ENCODE data around the gene CTNNA3. TPM values are rescaled to one million over a fixed set of nuclear protein-coding genes. Genes with fewer than 3 reads are reported as not detected.

The CTNNA3 gene
- total RNA-seq, 1 experiment from 2014 or later = 0.02 TPM

DNA sequence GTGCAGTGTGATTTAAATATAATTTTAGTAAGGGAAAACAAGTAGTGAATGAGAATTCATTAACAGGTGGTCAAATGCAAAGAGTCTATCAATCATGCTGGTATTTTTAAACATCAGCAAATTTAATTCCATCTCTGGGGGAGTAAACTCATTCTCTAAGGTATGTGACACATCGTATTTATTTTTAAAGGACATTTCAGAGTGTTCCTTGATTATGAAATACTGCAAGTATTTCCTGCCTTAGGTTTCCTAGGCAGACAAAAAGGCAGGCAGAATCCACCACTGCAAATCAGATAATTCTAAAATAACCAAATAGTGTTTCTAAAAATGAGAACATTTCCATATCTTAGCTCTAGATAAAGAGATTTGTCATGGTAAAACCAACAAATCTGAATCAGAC lies 576.3 kb downstream of the CTNNA3 start:
- peaks cover 48% of the 10 kb centered on the region for H3K27me3 Mint-ChIP-seq (ENCODE audit: insufficient read depth, unreplicated experiment)
- no peaks in the 10 kb centered on the region for H3K9me3 Mint-ChIP-seq (ENCODE audit: unreplicated experiment)
- ChIA-PET CTCF (no interaction called here), POLR2A (no interaction called here)
- H3K4me3 Mint-ChIP-seq (ENCODE audit: unreplicated experiment) = no peak overlapping the region
- peak; percentile 5 for DNase-seq (ENCODE audit: unreplicated experiment)
- intact Hi-C loops (cut with micrococcal nuclease) = no loop called here
- BruUV-seq (replicated peaks) = no TSS peak
- no peak for TF ChIP-seq CTCF (IDR thresholded peaks at IDR 0.05; ENCODE audit: unreplicated experiment)
- no peak overlapping the region for H3K27ac Mint-ChIP-seq (ENCODE audit: low read depth, unreplicated experiment)
- H3K36me3 Mint-ChIP-seq (ENCODE audit: insufficient read depth, unreplicated experiment) = no peaks in the 10 kb centered on the region
- no peaks in the 10 kb centered on the region for H3K4me1 Mint-ChIP-seq (ENCODE audit: insufficient read depth, unreplicated experiment)

DNA sequence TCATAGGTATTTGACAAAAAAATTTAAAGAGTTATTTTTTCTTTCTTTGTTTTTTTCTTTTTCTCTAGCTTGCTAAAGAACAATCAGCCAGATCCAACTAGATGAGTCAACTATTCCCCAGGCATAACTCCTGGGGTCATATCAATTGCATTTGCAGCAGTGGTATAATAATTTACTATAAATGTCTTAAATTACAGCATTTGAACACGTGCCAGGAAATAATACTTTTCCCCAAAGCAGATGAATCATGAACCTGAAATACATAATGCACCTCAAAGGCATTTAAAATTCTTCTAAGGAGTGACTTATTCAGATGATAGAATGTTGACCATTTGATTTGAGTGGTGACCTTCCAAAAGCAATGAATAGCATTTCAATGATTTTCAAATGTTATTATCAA lies 580.0 kb downstream of the CTNNA3 start:
- POLR2A ChIA-PET = interaction anchor here (1.3 kb wide), 1 partner anchor 40 kb away, joined by 4 read pairs; no protein-coding TSS in a partner anchor
- Mint-ChIP-seq H3K36me3 (ENCODE audit: insufficient read depth, unreplicated experiment) (no peaks in the 10 kb centered on the region), H3K4me3 (ENCODE audit: unreplicated experiment) (no peak overlapping the region), H3K4me1 (ENCODE audit: insufficient read depth, unreplicated experiment) (no peaks in the 10 kb centered on the region), H3K27ac (ENCODE audit: low read depth, unreplicated experiment) (no peak overlapping the region), H3K27me3 (ENCODE audit: insufficient read depth, unreplicated experiment) (peaks cover 23% of the 10 kb centered on the region), H3K9me3 (ENCODE audit: unreplicated experiment) (no peaks in the 10 kb centered on the region)
- no TSS peak for BruUV-seq (replicated peaks)
- no peak for TF ChIP-seq CTCF (IDR thresholded peaks at IDR 0.05; ENCODE audit: unreplicated experiment)
- CTCF ChIA-PET = interaction anchor here (0.6 to 1.1 kb wide), 2 partner anchors 190 to 664 kb away, joined by 3 read pairs; no protein-coding TSS in a partner anchor
- intact Hi-C loops (cut with micrococcal nuclease) = no loop called here
- DNase-seq (ENCODE audit: unreplicated experiment) = peak; percentile 75

- H3K27me3 Mint-ChIP-seq (ENCODE audit: insufficient read depth, unreplicated experiment) = peaks cover 13% of the 10 kb centered on the region
- H3K27ac Mint-ChIP-seq (ENCODE audit: low read depth, unreplicated experiment) = no peak overlapping the region
- TF ChIP-seq CTCF (IDR thresholded peaks at IDR 0.05; ENCODE audit: unreplicated experiment) = no peak
- DNase-seq (ENCODE audit: unreplicated experiment) = no peak
- BruUV-seq (replicated peaks) = no TSS peak
- H3K9me3 Mint-ChIP-seq (ENCODE audit: unreplicated experiment) = no peaks in the 10 kb centered on the region
- ChIA-PET POLR2A (no interaction called here), CTCF (no interaction called here)
- H3K4me3 Mint-ChIP-seq (ENCODE audit: unreplicated experiment) = no peak overlapping the region
- H3K36me3 Mint-ChIP-seq (ENCODE audit: insufficient read depth, unreplicated experiment) = no peaks in the 10 kb centered on the region
- intact Hi-C loops (cut with micrococcal nuclease) = no loop called here
- no peaks in the 10 kb centered on the region for H3K4me1 Mint-ChIP-seq (ENCODE audit: insufficient read depth, unreplicated experiment)
Observed at GRCh38 chr10:67114945-67115344, 581.0 kb downstream of the CTNNA3 start.

- BruUV-seq (replicated peaks) = no TSS peak
- no peak for TF ChIP-seq CTCF (IDR thresholded peaks at IDR 0.05; ENCODE audit: unreplicated experiment)
Observed at GRCh38 chr10:67112765-67113164, 583.2 kb downstream of the CTNNA3 start.

More at GRCh38 chr10:67112765-67113164, 583.2 kb downstream of the CTNNA3 start:
- ChIA-PET POLR2A (interaction anchor here (0.6 kb wide), 1 partner anchor 344 kb away, joined by 3 read pairs; no protein-coding TSS in a partner anchor), CTCF (interaction anchor here (0.6 to 1.6 kb wide), 2 partner anchors 70 to 193 kb away, joined by 4 to 5 read pairs; no protein-coding TSS in a partner anchor)
- Mint-ChIP-seq H3K9me3 (ENCODE audit: unreplicated experiment) (no peaks in the 10 kb centered on the region), H3K27ac (ENCODE audit: low read depth, unreplicated experiment) (no peak overlapping the region), H3K36me3 (ENCODE audit: insufficient read depth, unreplicated experiment) (no peaks in the 10 kb centered on the region), H3K4me1 (ENCODE audit: insufficient read depth, unreplicated experiment) (no peaks in the 10 kb centered on the region), H3K27me3 (ENCODE audit: insufficient read depth, unreplicated experiment) (no peaks in the 10 kb centered on the region), H3K4me3 (ENCODE audit: unreplicated experiment) (no peak overlapping the region)
- no peak for DNase-seq (ENCODE audit: unreplicated experiment)
- intact Hi-C loops (cut with micrococcal nuclease) = no loop called here
